ENCODE data around the gene UBE2H.
A peak's percentile ranks its signal among the peaks of the same experiment; 100 is the strongest.
"Not testable (repeated sequence)": the region's sequence is repeated elsewhere in the genome, so short reads cannot be mapped to it uniquely, and the experiment has no call there.

Gene UBE2H

GRCh38 chr7:129843978-129844840, 108.6 kb downstream of the UBE2H start:
- no peak for DNase-seq (ENCODE audit: low read depth)

DNA sequence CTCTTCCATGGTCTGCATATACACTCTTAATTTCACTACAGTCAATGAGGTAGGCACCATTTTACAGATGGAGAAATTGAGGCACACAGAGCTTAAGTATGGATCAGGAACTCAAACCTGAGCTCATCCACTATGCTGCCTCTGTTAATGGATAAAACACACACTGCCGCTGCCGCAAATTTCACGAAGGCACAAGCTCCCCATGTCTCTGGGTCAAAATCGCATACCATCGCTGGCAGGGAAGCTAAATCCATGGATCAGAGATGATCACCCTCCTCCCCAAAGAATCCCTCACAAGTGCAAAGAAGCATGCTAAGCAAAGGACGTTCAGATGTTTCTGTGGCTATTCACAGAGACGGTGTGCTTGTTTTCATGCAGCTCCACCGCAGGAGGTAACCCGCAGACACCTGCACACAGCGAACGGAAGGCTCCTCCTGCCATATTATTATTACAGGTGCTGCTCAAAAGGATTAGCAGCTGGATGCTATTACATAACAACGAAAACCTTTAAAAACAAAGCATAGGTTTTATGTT, 109.3 kb downstream of the UBE2H start:
- no peak for DNase-seq (ENCODE audit: low read depth)

- no peak for DNase-seq (ENCODE audit: low read depth)
Observed at GRCh38 chr7:129841465-129841864, 111.3 kb downstream of the UBE2H start.

DNA sequence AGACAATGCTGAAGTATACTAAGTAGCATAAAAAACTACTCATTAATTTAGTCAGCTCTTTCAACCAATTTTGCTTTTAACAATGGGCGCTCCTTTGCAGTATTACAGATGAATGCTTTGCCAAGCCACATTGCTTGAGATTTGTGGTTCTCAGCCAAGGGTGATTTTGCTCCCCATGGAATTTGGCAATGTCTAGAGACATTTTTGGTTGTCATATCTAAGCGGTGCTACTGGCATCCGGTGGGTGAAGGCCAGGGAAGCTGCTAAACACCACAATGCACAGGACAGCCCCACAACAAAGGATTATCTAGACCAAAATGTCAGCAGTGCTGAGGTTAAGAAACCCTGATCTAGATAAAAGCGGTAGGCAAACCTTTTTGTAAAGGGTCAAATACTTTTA, 112.0 kb downstream of the UBE2H start:
- DNase-seq (ENCODE audit: low read depth), result no peak

GRCh38 chr7:129836983-129837382, 115.8 kb downstream of the UBE2H start:
- no peak for DNase-seq (ENCODE audit: low read depth)

DNA sequence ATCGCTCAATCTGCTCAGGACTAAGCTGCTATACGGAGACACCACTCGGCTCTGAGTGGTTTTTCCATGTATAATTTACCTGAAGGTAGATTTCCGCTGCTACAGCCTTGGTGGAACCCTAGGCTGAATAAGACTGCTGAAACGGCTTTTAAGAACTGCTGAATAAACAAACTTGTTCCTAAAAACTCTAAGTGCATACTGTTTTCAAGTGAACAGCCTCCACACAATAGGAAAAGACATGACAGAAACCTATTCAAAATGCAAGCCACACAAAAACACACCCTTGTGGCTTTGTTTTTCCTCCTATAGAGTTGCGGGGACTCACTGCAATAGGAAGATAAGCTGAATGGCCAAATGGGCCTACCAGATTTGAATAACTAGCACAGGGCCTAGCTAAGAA, 117.2 kb downstream of the UBE2H start:
- DNase-seq (ENCODE audit: low read depth), result no peak

DNA sequence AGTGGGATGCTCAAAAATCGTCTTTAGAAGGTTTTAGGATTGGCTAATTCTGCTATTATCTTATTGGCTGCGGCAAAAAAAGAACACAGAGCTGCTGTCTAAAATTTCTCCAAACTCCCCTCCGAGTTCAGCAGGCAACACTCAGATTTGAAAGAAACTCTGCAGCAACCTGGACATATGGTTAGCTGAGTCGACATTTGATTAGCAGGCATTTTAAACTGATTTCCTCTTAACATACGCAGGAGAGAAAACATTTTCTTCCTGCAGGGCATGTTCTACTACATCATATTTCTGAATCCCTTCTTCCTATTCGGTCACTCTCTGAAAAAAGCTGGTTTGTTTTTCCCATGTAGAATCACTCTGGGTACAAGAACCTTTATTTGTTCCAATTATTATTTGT, 119.4 kb downstream of the UBE2H start:
- not testable (repeated sequence) for DNase-seq (ENCODE audit: low read depth)

DNA sequence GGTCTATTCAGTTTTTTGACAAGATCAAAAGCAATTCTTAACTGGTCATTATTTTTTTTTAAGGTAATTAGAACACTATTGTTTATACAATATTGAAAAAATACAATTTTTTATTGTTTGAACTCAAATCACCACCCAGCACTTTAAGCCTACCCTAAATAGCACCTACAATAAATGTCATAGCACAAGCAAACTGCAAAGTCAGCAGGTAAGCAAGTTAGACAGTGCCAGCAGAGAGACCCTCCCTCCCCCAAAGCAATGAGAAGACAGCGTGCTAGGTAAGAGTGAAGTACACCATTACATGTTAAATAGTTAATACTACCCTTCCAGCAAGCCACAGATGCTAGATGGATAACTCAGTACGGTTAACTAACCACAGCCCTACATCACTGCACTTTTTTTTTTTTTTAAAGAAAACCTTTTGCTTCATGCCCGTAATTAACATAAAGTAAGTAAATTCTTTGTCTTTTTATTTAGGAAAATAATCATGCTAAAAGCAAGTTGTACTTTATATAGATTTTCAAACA, 120.0 kb downstream of the UBE2H start:
- no peak for DNase-seq (ENCODE audit: low read depth)

DNA sequence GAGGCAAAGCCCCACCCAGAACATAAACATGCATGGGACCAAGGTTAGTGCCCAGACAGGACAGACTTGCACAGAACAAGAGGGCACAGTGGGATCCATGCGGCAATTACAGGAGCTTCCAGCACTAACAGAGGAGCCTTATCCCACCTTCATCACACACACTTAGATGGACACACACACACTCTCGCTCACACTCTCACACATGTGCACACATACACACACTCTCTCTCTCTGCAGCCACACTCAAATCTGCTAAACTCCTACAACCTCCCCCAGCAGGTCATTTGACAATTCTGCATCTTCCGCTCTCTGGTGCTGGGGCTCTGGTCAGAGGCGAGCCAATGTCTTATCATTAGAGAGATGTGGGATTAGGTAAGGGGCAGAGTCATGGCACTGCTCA, 120.5 kb downstream of the UBE2H start:
- no peak for DNase-seq (ENCODE audit: low read depth)

DNA sequence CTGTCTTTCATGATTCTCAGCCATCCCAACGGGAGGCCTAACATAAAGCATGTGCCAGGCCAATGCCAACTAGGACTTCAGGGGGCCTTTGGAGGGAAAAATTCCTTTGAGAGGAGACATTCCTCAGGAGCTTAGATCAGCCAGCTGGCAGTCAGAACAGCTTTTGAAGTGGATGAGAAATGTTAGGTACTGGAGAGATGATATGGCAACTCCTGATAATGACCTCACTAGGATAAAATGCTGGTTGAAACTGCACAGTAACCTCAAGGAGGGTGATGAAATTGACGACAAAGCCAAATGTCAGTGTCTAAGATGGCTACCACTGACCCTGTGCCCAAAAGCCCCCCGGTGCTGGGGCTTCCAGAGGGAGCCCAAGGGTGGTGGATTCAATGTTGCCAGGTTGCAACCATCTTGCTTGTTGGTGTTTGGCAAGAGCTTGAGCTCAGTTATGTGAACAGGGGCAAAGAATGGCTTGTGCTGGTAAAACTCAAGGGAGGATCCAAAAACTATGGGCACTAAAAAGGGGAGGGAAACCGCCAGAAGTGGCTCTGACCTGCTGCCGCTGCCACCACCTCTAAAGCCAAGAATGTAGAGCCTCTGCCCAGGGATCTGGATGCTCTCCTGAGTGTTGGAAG, 121.2 kb downstream of the UBE2H start:
- DNase-seq (ENCODE audit: low read depth), result peak; percentile 80

GRCh38 chr7:129830949-129831348, 121.8 kb downstream of the UBE2H start:
- DNase-seq (ENCODE audit: low read depth), result no peak

DNA sequence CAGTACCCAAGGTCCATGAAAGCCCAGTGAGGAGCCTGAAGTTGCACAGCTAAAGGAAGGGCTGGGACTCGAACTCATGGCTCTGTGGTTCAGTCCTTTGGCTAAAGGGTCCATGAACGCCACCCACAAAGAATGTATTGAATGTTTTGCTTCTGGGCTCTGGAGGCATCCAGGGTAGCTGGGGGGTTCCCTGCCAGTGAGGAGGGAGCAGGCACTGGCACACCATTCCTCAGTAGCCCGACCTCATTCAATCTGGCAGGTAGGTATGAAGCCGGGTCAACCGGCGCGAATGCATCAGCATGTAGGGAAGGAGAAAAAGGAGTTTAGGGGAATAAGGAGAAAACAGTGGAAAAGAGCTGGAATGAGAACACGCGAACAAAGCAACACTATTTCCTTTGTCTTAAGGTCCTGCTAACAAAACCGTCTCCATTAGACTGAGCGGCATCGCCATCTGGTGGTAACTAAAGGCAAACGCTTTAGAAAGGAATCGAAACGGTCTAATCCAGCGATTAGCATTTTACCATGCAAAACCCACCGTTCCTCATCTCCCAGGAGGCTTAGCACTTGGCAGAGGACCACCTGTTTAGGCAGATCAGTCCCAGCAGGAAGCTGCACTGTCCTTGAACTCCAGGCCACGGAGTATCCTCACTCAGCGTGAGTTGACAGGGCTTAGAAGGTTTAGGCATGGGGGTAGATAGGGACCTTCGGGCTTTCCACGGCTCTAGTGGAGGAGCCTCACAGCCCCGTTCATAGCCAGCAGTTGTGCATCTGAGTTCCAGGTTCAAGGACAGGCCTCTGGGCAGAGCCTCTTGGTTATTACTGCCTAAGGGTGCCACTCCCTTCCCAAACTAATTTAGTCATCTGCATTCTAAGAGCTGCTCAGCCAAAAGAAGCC, 122.8 kb downstream of the UBE2H start:
- no peak for DNase-seq (ENCODE audit: low read depth)

DNA sequence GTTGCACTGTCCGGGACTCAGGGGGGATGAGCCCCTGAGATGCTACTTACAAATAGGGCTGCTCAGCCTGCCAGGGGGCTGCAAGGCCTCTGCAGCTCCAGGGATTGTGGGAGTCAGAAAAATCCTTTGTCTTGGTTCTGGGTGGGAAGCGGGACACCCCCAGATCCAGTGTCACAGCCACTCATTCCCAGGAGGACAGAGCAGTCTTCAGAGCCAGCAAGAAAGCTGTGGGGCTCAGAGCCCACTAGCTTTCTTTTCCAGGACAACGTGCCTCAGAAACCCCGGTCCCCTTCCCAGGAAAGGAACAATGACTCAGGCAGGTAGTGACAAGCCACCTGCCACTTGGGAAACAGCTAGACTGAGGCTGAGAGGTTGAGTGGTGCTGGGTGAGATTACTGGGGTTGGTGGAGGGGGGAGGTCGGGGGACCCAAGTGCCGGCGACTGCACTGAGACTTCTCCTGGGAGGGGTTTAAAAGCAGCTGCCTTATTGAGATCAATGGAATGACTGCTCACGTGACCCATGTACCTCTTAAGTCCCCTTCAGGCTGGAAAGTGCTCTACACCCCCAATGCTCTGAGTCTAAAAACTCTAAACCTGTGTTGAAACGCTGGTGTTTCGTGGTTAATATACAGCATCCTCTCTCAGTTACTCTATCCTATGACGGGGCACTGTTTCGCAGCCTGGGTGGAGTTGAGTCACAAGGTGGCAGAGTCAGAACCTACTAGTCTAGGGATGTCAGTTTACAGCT, 123.6 kb downstream of the UBE2H start:
- DNase-seq (ENCODE audit: low read depth), result no peak

DNA sequence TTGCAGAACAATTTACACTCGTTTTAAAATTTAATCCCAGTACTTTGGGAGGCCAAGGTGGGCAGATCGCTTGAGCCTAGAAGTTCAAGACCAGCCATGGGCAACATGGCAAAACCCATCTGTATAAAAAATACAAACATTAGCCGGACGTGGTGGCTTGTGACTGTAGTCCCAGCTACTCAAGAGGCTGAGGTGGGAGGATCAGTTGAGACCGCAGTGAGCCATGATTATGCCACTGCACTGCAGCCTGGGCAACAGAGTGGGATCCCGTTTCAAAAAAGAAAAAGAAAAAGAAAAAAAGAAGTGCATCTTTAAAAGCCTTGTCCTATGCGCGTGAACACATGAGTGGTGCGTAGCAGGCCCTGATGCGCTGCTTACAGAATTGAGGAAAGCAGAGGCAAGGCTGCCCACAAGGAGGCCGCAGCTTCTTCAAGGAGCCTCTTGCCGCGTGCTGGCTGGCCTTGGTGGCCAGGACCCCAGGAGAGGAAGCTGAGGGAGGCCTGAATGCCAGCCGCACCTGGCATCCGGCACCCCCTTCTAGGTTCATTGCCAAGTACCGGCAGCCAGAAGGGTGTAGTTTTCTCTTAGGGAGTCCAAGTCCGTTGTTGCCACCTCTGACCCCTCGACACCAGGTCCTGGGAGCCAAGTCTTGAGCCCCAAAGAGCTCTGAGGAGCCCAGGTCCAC, 124.5 kb downstream of the UBE2H start:
- DNase-seq (ENCODE audit: low read depth), result no peak

DNA sequence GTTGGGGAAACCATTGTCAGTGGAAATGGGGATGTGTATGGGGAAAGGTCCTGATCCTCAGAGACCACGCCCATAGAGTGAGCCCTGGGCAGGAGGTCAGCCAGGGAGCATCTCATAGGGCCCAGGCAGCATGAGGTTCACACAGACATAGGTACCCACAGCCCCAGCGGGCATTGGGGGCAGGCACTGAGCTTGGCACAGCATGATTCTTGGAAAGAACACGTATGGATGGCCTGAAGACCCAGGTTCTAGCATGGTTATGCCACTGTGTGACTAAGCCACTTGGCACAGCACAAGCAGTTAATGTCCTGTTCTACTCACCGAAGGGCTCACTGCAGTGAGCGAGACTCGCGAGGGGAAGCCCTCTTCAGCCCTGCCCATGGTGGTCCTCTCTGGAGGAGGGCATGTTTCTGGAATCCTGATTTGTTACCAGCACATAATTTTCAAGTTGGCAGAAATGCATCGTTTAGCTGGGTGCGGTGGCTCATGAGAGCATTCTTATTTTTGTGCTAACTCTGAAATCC, 125.2 kb downstream of the UBE2H start:
- no peak for DNase-seq (ENCODE audit: low read depth)

- DNase-seq (ENCODE audit: low read depth), result not testable (repeated sequence)
Observed at GRCh38 chr7:129826895-129827294, 125.9 kb downstream of the UBE2H start.

GRCh38 chr7:129825209-129825970, 127.4 kb downstream of the UBE2H start:
- DNase-seq (ENCODE audit: low read depth), result no peak

GRCh38 chr7:129824291-129825208, 128.2 kb downstream of the UBE2H start:
- DNase-seq (ENCODE audit: low read depth), result no peak

DNA sequence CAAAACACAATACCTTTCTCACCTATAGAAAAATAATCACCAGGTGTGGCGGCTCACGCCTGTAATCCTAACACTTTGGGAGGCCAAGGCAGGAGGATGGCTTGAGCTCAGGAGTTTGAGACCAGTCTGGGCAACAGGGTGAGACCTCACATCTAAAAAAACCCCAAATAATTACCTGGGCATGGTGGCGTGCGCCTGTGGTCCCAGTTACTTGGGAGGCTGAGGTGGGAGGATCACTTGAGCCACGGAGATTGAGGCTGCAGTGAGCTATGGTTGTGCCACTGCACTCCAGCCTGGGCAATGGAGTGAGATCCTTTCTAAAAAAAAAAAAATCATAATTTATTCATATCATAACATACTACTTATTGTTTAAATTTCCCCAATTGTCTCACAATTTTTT, 129.6 kb downstream of the UBE2H start:
- DNase-seq (ENCODE audit: low read depth), result not testable (repeated sequence)
